ENCODE results near the gene FNDC3B. TPM values are rescaled to one million over a fixed set of nuclear protein-coding genes. Genes with fewer than 3 reads are reported as not detected.

FNDC3B gene
- total RNA-seq, 1 donor from 2014 or later = 54.9 TPM

DNA sequence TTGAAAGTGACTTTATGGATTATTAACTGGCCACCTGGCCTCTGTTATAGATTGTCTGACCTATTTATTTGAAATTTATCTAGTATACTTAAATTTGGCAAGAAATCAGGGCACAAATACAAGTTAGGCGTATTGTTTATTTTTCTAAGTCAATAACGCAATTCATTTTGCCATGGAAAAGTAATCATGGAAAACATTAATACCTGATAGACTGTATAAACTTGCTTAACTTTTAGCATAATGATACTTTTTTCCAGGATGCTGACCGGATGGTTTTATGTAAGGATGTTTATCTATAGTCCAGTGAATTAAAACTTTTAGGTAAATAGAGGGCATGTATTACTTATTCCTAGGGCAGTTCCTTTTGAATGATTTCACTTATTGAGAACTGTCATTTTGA is 20.2 kb downstream of the FNDC3B start:
- no peaks in the 10 kb centered on the region for H3K27me3 ChIP-seq
- H3K4me3 ChIP-seq = no peak overlapping the region
- no peaks in the 10 kb centered on the region for H3K36me3 ChIP-seq
- intact Hi-C loops (cut with DNase I) = loop anchor here (5.0 kb wide), 1 partner anchor 38 kb away; no protein-coding TSS in a partner anchor
- TF ChIP-seq CTCF (IDR thresholded peaks at IDR 0.05) = no peak
- H3K4me1 ChIP-seq = peaks cover 5 to 55% of the 10 kb centered on the region in 2 donors
- no peaks in the 10 kb centered on the region for H3K9me3 ChIP-seq
- no peak overlapping the region for H3K27ac ChIP-seq
- DNase-seq (ENCODE audit: low spot score in 2 of 2) = no peak

DNA sequence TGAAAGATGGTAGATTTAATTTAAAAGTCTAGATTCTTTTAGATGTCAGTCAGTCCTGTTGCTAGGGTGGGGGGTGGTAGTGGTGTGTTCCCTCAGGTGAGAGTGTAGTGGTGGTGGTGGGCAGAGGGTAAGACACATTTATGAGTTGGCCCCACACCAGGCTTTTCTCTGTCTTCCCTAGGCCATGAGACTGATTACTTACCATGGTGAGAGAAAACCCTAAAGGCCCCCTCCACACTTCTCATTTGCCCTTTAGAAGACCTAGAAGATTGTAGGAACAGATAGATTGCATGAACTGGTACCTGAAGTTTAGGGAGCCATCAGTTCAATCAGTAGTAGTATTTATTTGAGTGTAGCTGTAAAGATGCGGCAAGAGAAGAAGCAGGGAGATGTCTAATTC is 20.9 kb downstream of the FNDC3B start:
- H3K9me3 ChIP-seq = no peaks in the 10 kb centered on the region
- peak overlapping the region; percentile 4 to 44 for H3K27ac ChIP-seq
- intact Hi-C loops (cut with DNase I) = no loop called here
- no peaks in the 10 kb centered on the region for H3K36me3 ChIP-seq
- peaks cover 4 to 55% of the 10 kb centered on the region in 2 donors for H3K4me1 ChIP-seq
- no peak for DNase-seq (ENCODE audit: low spot score in 2 of 2)
- TF ChIP-seq CTCF (IDR thresholded peaks at IDR 0.05) = no peak
- H3K27me3 ChIP-seq = no peaks in the 10 kb centered on the region
- H3K4me3 ChIP-seq = no peak overlapping the region

GRCh38 chr3:172061724-172062184 is 22.4 kb downstream of the FNDC3B start:
- no peaks in the 10 kb centered on the region for H3K9me3 ChIP-seq
- peak overlapping the region; percentile 17 to 24 for H3K4me3 ChIP-seq
- no peak for TF ChIP-seq CTCF (IDR thresholded peaks at IDR 0.05)
- intact Hi-C loops (cut with DNase I) = no loop called here
- no peak for DNase-seq (ENCODE audit: low spot score in 2 of 2)
- H3K4me1 ChIP-seq = peaks cover 4 to 55% of the 10 kb centered on the region in 2 donors
- no peaks in the 10 kb centered on the region for H3K27me3 ChIP-seq
- H3K27ac ChIP-seq = peak overlapping the region; percentile 25 to 57
- H3K36me3 ChIP-seq = no peaks in the 10 kb centered on the region

DNA sequence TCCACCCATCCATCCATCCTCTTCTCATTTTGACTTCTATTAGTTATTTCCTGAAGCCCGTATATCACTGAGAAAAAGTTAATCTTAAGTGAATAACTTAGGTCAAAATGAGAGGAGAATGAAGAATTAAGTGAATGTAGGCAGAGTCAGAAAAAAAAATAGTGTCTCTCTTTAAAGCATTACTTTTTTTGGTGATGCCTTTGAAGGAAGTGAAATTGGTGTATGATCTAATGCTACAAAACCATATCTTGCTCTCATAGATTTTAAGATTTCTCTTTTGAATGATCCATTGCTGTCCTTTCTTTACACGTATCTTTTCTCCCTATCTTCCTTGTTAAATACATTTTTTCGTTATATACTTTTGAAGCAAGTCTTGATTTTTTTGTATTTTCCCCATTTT is 23.4 kb downstream of the FNDC3B start:
- no peak for DNase-seq (ENCODE audit: low spot score in 2 of 2)
- peak overlapping the region in 1 of 2 donors; percentile 24 for H3K4me3 ChIP-seq
- H3K36me3 ChIP-seq = no peaks in the 10 kb centered on the region
- no peak for TF ChIP-seq CTCF (IDR thresholded peaks at IDR 0.05)
- no peaks in the 10 kb centered on the region for H3K27me3 ChIP-seq
- H3K4me1 ChIP-seq = peaks cover 7 to 57% of the 10 kb centered on the region in 2 donors
- H3K27ac ChIP-seq = peak overlapping the region in 1 of 2 donors; percentile 57
- intact Hi-C loops (cut with DNase I) = no loop called here
- H3K9me3 ChIP-seq = no peaks in the 10 kb centered on the region

- peak overlapping the region in 1 of 2 donors; percentile 20 for H3K27ac ChIP-seq
- H3K4me3 ChIP-seq = no peak overlapping the region
- H3K9me3 ChIP-seq = no peaks in the 10 kb centered on the region
- H3K27me3 ChIP-seq = no peaks in the 10 kb centered on the region
- no peak for TF ChIP-seq CTCF (IDR thresholded peaks at IDR 0.05)
- no peak for DNase-seq (ENCODE audit: low spot score in 2 of 2)
- no peaks in the 10 kb centered on the region for H3K36me3 ChIP-seq
- intact Hi-C loops (cut with DNase I) = no loop called here
- peaks cover 10 to 55% of the 10 kb centered on the region in 2 donors for H3K4me1 ChIP-seq
These were observed 24.4 kb downstream of the FNDC3B start for GRCh38 chr3:172063456-172064432.

Measured in ascending aorta (tissue), 2 donors.